Sigmoid colon (tissue), 7 donors: ENCODE measurements around the gene NELFE. TPM values are rescaled to one million over a fixed set of nuclear protein-coding genes. Genes with fewer than 3 reads are reported as not detected.
"Not testable (repeated sequence)": the region's sequence is repeated elsewhere in the genome, so short reads cannot be mapped to it uniquely, and the experiment has no call there.

ENCODE experiments used
- DNase-seq: peaks from one replicate; pipeline ENCODE4 v3.0.0-alpha.2; 2019
- H3K27ac ChIP-seq, 4 donors: fragments of 200-600 bp; sonication (generic); one replicate each; pipeline ENCODE4 v1.5.1; 2016 to 2019; ENCODE audit warnings: mild to moderate bottlenecking in 1 of 4
- H3K27me3 ChIP-seq, 3 donors: fragments of 200-600 bp; sonication (generic); one replicate each; pipeline ENCODE4 v1.5.1; 2019; ENCODE audit warnings: mild to moderate bottlenecking in 1 of 3
- H3K36me3 ChIP-seq, 4 donors: fragments of 200-600 bp; sonication (generic); one replicate each; pipeline ENCODE4 v1.5.1; 2016 to 2019
- H3K4me1 ChIP-seq, 4 donors: fragments of 200-600 bp; sonication (generic); one replicate each; pipeline ENCODE4 v1.5.1; 2017 to 2019
- H3K4me3 ChIP-seq, 4 donors: fragments of 200-600 bp; sonication (generic); one replicate each; pipeline ENCODE4 v1.5.1; 2017 to 2019; ENCODE audit warnings: mild to moderate bottlenecking in 2 of 4, moderate library complexity in 1 of 4
- H3K9me3 ChIP-seq, 4 donors: fragments of 200-600 bp in 3 of 4; sonication (generic) in 3 of 4; one replicate each; pipeline versions ENCODE4 v1.5.1 to v1.6.1; 2013 to 2019
- CTCF ChIP-seq, 4 experiments: fragments of 450-650 bp in 3 of 4; fragments of 200-600 bp in 1 of 4; IDR thresholded peaks; one replicate each; pipeline ENCODE4 v1.5.1; 2016 to 2019; ENCODE audit warnings: antibody characterized with exemption in 4 of 4, mild to moderate bottlenecking in 3 of 4, moderate library complexity in 2 of 4
- EP300 ChIP-seq, 4 donors: sonication (generic); formaldehyde crosslinking; IDR thresholded peaks; one replicate each; pipeline ENCODE4 v1.6.1; 2017; ENCODE audit warnings: antibody characterized with exemption in 4 of 4
- POLR2A ChIP-seq, 2 donors: fragments of 450-650 bp; IDR thresholded peaks; one replicate each; pipeline ENCODE4 v1.6.1; 2016; ENCODE audit warnings: antibody characterized with exemption in 2 of 2, mild to moderate bottlenecking in 2 of 2, moderate library complexity in 2 of 2
- POLR2AphosphoS5 ChIP-seq, 4 donors: sonication (generic); formaldehyde crosslinking; IDR thresholded peaks; one replicate each; pipeline ENCODE4 v1.6.1; 2017; ENCODE audit warnings: antibody characterized with exemption in 4 of 4
- WGBS, 2 donors: extraction: QIAGEN DNeasy Blood & Tissue Kit; methylation state at CpG; one replicate each; pipeline ENCODE4 v1.1.7; 2013; 5-methylcytosine and 5-hydroxymethylcytosine counted together
- intact Hi-C: fragments of 100-400 bp; cut with DNase I; formaldehyde crosslinking; loops from one replicate; pipeline ENCODE4 v1.15.1; 2023
- polyA plus RNA-seq, 3 donors: library from polyadenylated mRNA; stranded (reverse); fragments of 200-250 nt; gene quantifications; one replicate each; pipeline ENCODE4 v1.2.3, GENCODE V29; 2013
- total RNA-seq, 4 donors: library from RNA; depleted of rRNA; stranded (reverse); fragments of >200 nt; gene quantifications; one replicate each; pipeline ENCODE4 v1.1.0, GENCODE V29; 2016
- donor health status: healthy with polysubstance abuse.
- donor health status: Bipolar disorder and iron deficiency.
- donor health status: healthy.

Gene NELFE
- total and polyA plus RNA-seq, 7 donors: 52.5 to 96.9 (median 73.5) TPM

DNA sequence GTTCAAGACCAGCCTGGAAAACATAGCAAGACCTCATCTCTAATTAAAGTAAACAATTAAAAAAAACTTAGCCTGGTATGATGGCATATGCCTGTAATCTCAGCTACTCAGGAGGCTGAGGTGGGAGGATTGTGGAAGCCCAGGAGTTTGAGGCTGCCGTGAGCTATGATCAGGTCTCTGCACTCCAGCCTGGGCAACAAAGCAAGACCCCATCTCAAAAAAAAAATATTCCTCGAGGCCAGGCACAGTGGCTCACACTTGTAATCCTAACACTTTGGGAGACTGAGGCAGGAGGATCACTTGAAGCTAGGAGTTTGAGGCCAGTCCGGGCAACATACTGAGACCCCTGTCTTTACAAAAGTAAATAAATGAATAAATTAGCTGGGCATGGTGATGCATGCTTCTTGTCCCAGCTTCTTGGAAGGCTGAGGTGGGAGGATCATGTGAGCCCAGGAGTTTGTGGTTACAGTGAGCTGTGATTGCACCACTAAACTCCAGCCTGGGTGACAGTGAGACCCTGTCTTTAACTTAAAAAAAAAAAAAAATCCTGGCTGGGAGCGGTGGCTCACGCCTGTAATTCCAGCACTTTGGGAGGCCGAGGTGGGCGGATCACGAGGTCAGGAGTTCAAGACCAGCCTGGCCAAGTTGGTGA lies 40.6 kb downstream of the NELFE start:
- no peaks in the 10 kb centered on the region for H3K36me3 ChIP-seq
- intact Hi-C loops: no loop called here
- WGBS, 2 donors: 78 to 87% methylated on average over 8 of the region's 8 CpGs
- DNase-seq: no peak
- TF ChIP-seq EP300 (IDR thresholded peaks at IDR 0.05) (no peak), CTCF (IDR thresholded peaks at IDR 0.05) (no peak), POLR2A (IDR thresholded peaks at IDR 0.05) (no peak), POLR2AphosphoS5 (IDR thresholded peaks at IDR 0.05) (no peak)
- no peaks in the 10 kb centered on the region for H3K9me3 ChIP-seq
- H3K27me3 ChIP-seq: no peaks in the 10 kb centered on the region
- no peaks in the 10 kb centered on the region for H3K4me1 ChIP-seq
- H3K4me3 ChIP-seq: no peak overlapping the region
- H3K27ac ChIP-seq: no peak overlapping the region

DNA sequence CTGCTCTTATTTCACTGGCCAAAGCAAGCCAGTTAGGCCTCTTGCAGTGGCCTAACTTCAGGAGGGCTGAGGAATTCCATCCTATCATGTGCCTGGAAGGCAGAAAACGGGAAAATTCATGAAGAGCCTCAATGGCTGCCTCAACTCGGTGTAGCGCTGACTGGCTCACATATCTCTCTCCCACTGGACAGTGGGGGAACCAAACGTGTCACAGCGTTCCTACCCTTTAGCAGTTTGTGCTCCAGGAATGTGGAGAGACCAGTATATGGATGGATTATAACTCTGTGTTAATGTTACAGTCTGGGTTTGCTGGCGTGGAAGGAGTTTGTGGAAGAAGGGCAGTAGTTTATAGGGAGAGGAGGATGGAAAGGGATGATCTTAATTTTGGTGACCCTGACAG lies 43.0 kb downstream of the NELFE start:
- intact Hi-C loops: no loop called here
- Histone ChIP-seq H3K27me3 (no peaks in the 10 kb centered on the region), H3K36me3 (no peaks in the 10 kb centered on the region), H3K27ac (no peak overlapping the region), H3K4me1 (peaks cover 0 to 9% (median 0%) of the 10 kb centered on the region in 4 donors), H3K4me3 (no peak overlapping the region), H3K9me3 (no peaks in the 10 kb centered on the region)
- 88% methylated on average over 6 of the region's 6 CpGs for WGBS, 2 donors
- TF ChIP-seq EP300 (IDR thresholded peaks at IDR 0.05) (no peak), POLR2AphosphoS5 (IDR thresholded peaks at IDR 0.05) (no peak), POLR2A (IDR thresholded peaks at IDR 0.05) (no peak), CTCF (IDR thresholded peaks at IDR 0.05) (no peak)
- DNase-seq: no peak

- Histone ChIP-seq H3K4me1 (peaks cover 0 to 9% (median 0%) of the 10 kb centered on the region in 4 donors), H3K27ac (no peak overlapping the region), H3K36me3 (no peaks in the 10 kb centered on the region), H3K9me3 (no peaks in the 10 kb centered on the region), H3K27me3 (no peaks in the 10 kb centered on the region), H3K4me3 (no peak overlapping the region)
- TF ChIP-seq CTCF (IDR thresholded peaks at IDR 0.05): no peak
- intact Hi-C loops: no loop called here
- DNase-seq: no peak
Measured at GRCh38 chr6:31915351-31915750, 43.4 kb downstream of the NELFE start.

DNA sequence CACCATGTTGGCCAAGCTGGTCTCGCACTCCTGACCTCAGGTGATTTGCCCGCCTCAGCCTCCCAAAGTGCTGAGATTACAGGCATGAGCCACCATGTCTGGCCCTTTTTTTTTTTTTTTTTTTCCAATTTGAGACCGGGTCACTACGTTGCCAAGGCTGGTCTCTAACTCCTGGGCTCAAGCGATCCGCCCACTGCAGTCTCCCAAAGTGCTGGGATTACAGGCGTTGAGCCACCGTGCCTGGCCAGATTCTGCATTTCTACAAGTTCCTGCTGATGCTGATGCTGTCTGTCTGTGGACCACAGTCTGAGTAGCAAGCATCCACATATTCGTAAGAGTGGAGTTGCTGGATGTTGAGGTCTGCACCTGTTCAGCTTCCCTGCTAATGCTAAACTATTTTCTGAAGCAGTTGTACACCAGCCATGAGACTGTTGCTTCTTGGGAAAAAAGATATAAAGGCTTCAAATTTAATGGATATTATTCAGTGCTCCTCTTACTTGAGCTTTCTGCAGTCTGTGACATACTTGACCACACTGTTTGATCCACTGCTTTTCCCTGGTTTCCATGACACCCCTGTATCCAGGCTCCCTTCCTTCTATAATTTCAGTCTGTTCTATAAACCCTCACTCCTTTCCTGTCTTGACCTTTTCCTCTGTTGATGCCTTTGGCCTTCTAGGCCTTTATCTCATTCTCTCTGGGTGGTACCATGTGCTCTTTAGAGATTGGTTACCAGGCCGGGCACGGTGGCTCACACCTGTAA lies 46.8 kb downstream of the NELFE start:
- TF ChIP-seq EP300 (IDR thresholded peaks at IDR 0.05) (no peak), CTCF (IDR thresholded peaks at IDR 0.05) (no peak), POLR2AphosphoS5 (IDR thresholded peaks at IDR 0.05) (no peak), POLR2A (IDR thresholded peaks at IDR 0.05) (no peak)
- H3K27me3 ChIP-seq: no peaks in the 10 kb centered on the region
- H3K27ac ChIP-seq: no peak overlapping the region
- WGBS, 2 donors: 87 to 88% methylated on average over 11 of the region's 11 CpGs
- no peaks in the 10 kb centered on the region for H3K36me3 ChIP-seq
- intact Hi-C loops: no loop called here
- peaks cover 0 to 9% (median 0%) of the 10 kb centered on the region in 4 donors for H3K4me1 ChIP-seq
- no peak for DNase-seq
- no peaks in the 10 kb centered on the region for H3K9me3 ChIP-seq
- H3K4me3 ChIP-seq: no peak overlapping the region

DNA sequence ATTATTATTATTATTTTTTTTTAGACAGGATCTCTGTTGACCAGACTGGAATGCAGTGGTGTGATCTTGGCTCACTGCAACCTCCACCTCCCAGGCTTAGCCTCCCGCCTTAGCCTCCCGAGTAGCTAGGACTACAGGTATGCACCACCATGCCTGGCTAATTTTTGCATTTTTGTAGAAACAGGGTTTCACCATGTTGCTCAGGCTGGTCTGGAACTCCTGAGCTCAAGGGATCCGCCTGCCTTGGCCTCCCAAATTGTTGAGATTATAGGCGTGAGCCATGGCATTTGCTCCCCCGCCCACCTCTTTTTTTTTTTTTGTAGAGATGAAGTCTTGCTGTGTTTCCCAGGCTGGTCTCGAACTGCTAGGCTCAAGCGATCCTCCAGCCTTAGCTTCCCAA lies 49.5 kb downstream of the NELFE start:
- DNase-seq, H3K4me3 ChIP-seq, H3K27me3 ChIP-seq, H3K36me3 ChIP-seq, H3K4me1 ChIP-seq, H3K27ac ChIP-seq, H3K9me3 ChIP-seq: not testable (repeated sequence)
- intact Hi-C loops: loop anchor here (10.0 kb wide), 1 partner anchor 216 kb away; the partner anchor contains the start of gene ATF6B
- WGBS, 2 donors: 76 to 84% methylated on average over 7 of the region's 7 CpGs
